CD4-positive, alpha-beta T cell treated with Interferon alpha-2 for 1 hour (primary cell): ENCODE data around the gene ACOX1.

Source experiments
- DNase-seq, 2 donors: peaks; one replicate each; pipeline ENCODE4 v3.0.0-alpha.2; 2020 to 2022

The ACOX1 gene

GRCh38 chr17:75904749-75905521 lies 74.0 kb downstream of the ACOX1 start, which contains the start of gene MRPL38:
Gene MRPL38, minus strand, starts transcription at chr17:75904884. Its CDS starts 9 bp downstream, at chr17:75904875.
- peak; percentile 96 to 97 for DNase-seq

DNA sequence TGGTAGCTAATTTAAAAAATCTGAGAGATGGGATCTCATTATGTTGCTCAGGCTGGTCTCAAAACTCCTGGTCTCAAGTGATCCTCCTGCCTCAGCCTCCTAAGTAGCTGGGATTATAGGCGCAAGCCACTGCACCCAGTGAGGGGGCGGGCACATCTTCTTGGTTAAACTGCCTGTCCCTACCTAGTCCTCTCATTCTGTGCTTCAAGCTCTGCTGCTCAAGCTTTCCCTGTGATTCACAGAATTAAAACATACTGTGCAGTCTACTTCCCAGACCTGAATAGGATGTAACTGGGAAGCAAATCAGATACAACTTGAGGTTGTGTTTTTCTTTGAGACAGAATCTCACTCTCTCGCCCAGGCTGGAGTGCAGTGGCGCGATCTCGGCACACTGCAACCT lies 76.6 kb downstream of the ACOX1 start:
- no peak for DNase-seq

DNA sequence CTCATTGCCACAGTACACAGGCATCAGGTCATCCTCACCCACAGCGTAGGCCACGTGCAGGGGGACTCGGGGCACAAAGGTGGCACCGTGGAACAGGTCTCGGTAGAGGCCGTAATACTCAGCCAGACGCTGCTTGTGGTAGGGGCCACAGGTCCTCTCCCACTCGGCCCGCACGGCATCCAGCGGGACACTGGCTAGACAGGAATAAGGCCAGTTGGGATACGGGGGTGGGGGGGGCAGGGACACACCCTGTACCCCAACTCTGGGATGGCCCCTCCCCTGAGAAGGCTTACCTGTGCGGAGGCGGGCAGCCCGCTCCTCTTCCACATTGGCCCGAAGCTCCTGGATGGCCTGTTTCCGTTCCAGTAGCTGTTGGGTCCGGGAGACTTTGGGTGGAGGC lies 77.2 kb downstream of the ACOX1 start:
- no peak for DNase-seq

GRCh38 chr17:75900691-75901533 lies 78.1 kb downstream of the ACOX1 start:
- no peak for DNase-seq

DNA sequence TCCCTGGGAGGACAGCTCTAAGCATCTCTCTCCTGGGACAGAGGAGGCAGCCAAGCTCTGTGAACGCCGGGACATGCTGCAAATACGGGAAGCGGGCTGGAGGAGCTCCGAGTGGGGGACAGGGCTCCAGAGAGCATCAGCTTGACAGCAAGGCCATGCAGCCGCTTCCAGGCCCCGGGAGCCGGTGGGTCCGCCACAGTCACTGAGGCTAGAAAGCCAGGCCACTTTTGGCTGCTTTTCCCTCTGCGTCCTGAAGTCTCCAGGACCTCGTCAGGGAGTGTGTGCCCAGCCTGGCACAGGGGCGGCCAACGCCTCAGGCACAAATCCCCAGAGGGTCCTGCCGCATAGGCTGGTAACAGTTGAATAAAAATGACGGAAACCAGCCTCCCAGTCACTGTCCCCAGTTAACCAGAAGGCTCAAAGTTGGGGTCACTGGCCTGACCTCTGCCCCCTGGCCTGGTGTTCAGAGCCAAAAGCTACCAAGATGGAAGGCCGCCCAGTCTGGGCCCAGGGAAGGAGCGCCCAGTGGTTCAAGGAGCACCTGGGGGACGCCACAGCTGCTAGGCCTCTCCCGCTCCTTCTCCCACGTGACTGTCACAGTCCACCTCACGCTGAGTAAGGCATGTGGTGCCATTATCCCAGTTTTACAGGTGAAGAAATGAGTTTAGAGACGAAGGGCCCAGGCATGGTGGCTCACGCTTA lies 79.0 kb downstream of the ACOX1 start:
- no peak for DNase-seq

- DNase-seq, result no peak
Observed at GRCh38 chr17:75899353-75899752, 79.6 kb downstream of the ACOX1 start.

- no peak for DNase-seq
Observed at GRCh38 chr17:75898791-75899190, 80.2 kb downstream of the ACOX1 start.

DNA sequence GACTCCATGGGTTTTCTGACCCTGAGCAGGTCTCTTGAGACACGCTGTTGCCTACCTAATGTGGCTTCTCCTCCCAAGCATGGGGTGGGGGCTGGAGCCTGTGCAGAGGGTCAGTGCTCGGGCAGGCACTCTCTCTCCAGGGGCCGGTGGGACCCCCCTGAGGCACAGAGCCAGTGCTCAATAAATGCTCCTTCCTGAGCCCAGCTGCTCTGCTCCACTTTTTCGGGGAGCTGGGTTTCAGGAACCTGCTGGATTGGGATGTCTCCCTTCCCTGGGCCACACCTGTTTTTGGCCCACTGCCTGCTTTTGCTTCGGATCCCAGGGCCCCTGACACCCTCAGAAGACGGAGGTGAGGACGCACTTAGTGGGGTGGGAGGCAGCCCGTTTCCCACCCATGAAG lies 80.9 kb downstream of the ACOX1 start:
- DNase-seq, result no peak

- DNase-seq, result no peak
Observed at GRCh38 chr17:75897160-75898019, 81.6 kb downstream of the ACOX1 start.

DNA sequence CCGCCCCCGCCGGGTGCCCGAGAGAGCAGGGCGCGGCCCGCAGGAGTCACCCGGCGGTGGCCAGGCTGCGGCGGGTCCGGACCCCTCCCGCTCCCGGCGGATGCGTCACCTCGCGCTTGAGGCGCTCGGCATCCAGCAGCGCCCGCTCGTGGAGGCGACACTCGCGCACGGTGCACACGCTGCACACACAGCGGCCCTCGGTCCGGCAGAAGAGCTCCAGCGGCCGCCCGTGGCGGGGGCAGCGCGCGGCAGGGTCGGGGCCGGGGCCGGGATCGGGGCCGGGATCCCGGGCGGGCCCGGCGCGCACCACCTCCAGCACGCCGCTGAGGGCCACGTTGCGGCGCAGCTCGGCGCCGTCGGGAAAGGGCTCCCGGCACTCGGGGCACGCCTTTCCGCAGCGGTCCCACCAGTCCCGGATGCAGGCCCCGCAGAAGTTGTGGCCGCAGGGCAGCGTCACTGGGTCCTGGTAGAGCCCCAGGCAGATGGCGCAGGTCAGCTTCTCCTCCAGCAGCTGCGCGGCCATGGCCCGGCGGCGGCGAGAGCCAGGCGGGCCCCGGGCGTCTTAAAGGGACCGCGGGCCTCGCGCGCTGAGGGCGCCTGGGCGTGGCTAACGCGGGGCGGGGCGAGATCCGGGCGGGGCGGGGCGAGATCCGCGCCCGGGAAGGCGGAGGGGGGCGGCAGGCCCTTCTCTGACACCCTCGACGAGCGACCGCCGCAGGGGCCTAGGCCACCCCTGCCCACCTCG lies 82.4 kb downstream of the ACOX1 start, which contains the start of gene TRIM65:
TRIM65 (minus strand) TSS at position 537 of the 745 bp plus-strand sequence; CDS start at position 523, 14 bp downstream.
- peak; percentile 77 to 82 for DNase-seq

GRCh38 chr17:75895370-75896155 lies 83.4 kb downstream of the ACOX1 start:
- DNase-seq, result no peak

- no peak for DNase-seq
Observed at GRCh38 chr17:75894049-75894733, 84.8 kb downstream of the ACOX1 start.

DNA sequence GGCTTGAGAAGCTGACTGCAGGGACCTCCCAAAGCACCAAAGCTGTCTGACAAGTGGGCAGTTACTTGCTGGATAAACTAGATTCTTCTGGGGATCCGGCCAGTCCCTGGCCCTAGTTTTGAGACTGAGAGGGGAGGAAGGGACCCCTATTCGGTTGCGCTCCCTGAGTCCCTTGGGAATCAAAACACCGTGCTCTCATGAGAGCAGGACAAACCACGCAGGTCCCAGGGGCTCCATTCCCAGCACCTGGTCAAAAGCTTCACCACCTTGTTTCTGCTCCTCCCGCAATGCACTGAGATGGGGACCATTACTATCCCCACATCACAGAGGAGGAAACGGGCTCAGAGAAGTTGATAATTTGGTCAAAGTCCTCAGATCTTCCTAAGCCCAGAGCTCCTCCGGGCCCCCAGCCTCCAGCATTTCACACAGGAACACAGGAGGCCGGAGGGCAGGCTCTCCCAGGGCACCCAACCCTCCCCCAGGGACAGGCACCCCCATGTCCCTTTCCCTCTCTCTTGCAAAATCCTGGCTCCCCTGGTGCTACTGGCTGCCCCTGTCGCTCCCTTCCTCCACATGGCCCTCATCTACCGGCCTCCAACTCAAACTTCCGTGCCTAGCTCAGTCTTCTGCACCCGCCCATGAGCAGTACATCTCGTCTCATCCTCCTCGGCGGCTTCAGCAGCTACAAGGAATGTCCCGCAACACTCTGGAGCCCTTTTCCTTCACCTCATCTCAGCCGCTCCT lies 85.5 kb downstream of the ACOX1 start:
- DNase-seq, result no peak

DNA sequence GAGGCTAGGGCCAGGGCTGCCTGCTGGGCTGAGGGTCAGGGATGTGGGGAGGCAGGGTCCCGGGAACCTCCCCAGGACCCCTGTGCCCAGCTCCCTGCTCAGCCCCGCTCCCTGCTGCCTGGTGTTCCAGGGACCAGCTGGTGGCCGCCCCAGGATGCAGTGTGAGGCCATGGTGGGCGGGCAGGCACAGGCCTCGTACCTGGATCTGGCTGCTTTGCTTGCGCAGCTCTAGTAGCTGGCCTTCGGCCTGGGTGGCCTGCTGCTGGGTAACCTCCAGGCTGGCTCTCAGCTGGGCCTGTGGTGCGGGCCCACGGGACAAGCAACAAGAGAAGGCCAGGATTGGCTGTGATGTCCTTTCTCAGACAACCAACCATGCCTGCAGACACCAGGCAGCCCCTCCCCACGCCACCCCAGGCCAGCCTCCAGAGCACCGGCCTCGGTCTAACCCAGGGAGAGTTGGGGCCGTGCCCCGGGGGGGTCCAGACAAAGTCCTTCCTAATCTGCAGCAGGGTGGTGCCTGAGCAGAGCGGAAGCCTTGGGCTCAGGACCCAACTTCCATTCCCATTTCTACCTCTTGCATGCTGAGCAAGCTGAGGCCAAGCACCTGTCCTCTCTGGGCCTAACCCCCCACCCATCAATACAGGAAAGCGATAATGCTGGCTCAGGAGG lies 86.3 kb downstream of the ACOX1 start:
- DNase-seq, result no peak

DNA sequence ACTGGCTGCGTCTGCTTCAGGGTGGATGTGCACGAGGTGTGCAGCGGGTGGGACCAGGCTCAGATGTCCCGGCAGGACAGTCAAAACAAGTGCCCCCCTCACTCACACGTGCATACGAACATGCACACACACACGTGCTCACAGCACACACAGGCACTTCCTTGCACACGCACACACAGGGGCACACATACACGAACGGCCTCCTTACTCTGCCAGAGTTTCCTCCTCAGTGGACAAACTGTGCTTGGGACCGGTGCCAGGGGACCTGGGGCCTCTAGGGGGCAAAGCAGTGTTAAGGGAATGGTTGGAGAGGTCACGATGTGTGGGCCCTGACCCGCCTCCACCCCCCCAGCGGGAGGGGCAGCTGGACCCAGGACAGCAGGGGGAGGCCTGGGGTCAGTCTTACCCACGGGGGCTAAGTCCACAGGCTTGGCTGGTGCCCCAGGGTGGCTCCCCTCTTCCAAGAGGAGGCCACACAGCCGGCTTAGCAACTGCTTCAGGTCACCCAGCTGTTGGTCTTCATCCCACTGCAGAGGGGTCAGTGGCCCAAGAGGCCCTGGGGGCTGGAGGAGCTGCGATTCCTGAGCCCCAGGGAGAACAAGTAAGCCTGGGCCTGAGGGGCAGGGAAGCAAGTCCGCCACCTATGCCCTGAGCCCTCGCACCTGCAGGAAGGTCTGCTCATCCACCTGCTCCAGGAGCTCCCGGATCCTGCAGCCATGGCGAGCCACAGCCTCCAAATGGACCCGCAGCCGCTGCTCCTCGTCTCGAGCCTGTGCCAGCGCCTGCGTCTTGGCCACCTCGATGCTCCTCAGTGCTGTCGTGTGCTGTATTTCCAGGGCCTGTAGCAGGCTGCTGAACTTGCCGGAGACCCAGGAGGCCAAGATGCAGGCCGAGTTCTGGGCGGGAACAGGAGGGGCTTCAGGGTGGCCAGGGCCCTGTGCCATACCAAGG lies 87.1 kb downstream of the ACOX1 start:
- no peak for DNase-seq
